Inferior parietal cortex (tissue), 1 donor: Measurements from ENCODE around the gene IL23A.
"Not testable (repeated sequence)": the region's sequence is repeated elsewhere in the genome, so short reads cannot be mapped to it uniquely, and the experiment has no call there.

Experiments
- DNase-seq: peaks from one replicate; pipeline ENCODE4 v3.0.0-alpha.2; 2016; ENCODE audit errors: extremely low spot score

Gene IL23A

GRCh38 chr12:56338308-56339157 lies at the start of gene IL23A:
IL23A (plus strand) TSS chr12:56338884; CDS start chr12:56339045, 161 bp downstream.
- no peak for DNase-seq

GRCh38 chr12:56293795-56294194 lies 44.9 kb upstream of the IL23A start:
- no peak for DNase-seq

- no peak for DNase-seq
Measured at GRCh38 chr12:56296295-56296694, 42.4 kb upstream of the IL23A start.

GRCh38 chr12:56297400-56297799 lies 41.3 kb upstream of the IL23A start:
- DNase-seq = no peak

- no peak for DNase-seq
Measured at GRCh38 chr12:56298828-56299227, 39.9 kb upstream of the IL23A start.

- DNase-seq = peak; percentile 34
Measured at GRCh38 chr12:56299308-56299852, 39.3 kb upstream of the IL23A start.

- DNase-seq = peak; percentile 97
Measured at GRCh38 chr12:56299853-56300643, 38.6 kb upstream of the IL23A start, which contains the start of gene CS. CS (minus strand) TSS chr12:56300330; CDS start chr12:56300201, 129 bp downstream.

- DNase-seq = peak; percentile 21
Measured at GRCh38 chr12:56300644-56301464, 37.8 kb upstream of the IL23A start.

GRCh38 chr12:56304276-56304675 lies 34.4 kb upstream of the IL23A start:
- no peak for DNase-seq

- no peak for DNase-seq
Measured at GRCh38 chr12:56304872-56305590, 33.7 kb upstream of the IL23A start.

- DNase-seq = no peak
Measured at GRCh38 chr12:56307221-56307965, 31.3 kb upstream of the IL23A start.

GRCh38 chr12:56308714-56309113 lies 30.0 kb upstream of the IL23A start:
- no peak for DNase-seq

GRCh38 chr12:56311003-56311402 lies 27.7 kb upstream of the IL23A start:
- no peak for DNase-seq

- peak; percentile 56 for DNase-seq
Measured at GRCh38 chr12:56315249-56315621, 23.4 kb upstream of the IL23A start.

- DNase-seq = peak; percentile 92
Measured at GRCh38 chr12:56315622-56316473, 22.8 kb upstream of the IL23A start, which contains the start of gene CNPY2. CNPY2 (minus strand) TSS chr12:56315988; CDS start chr12:56315217, 771 bp downstream.

GRCh38 chr12:56317675-56318074 lies 21.0 kb upstream of the IL23A start:
- DNase-seq = no peak

GRCh38 chr12:56321027-56321426 lies 17.7 kb upstream of the IL23A start:
- no peak for DNase-seq

GRCh38 chr12:56321610-56322009 lies 17.1 kb upstream of the IL23A start:
- not testable (repeated sequence) for DNase-seq

GRCh38 chr12:56324206-56324605 lies 14.5 kb upstream of the IL23A start:
- no peak for DNase-seq
